GM21619 (cell line): ENCODE measurements around the gene LAMA5.

Experiments used
- ATAC-seq: cut with Tn5 transposase; IDR thresholded peaks from one replicate; pipeline ENCODE4 v1.9.1; 2021; ENCODE audit not compliant: unreplicated experiment

The LAMA5 gene, protein sequence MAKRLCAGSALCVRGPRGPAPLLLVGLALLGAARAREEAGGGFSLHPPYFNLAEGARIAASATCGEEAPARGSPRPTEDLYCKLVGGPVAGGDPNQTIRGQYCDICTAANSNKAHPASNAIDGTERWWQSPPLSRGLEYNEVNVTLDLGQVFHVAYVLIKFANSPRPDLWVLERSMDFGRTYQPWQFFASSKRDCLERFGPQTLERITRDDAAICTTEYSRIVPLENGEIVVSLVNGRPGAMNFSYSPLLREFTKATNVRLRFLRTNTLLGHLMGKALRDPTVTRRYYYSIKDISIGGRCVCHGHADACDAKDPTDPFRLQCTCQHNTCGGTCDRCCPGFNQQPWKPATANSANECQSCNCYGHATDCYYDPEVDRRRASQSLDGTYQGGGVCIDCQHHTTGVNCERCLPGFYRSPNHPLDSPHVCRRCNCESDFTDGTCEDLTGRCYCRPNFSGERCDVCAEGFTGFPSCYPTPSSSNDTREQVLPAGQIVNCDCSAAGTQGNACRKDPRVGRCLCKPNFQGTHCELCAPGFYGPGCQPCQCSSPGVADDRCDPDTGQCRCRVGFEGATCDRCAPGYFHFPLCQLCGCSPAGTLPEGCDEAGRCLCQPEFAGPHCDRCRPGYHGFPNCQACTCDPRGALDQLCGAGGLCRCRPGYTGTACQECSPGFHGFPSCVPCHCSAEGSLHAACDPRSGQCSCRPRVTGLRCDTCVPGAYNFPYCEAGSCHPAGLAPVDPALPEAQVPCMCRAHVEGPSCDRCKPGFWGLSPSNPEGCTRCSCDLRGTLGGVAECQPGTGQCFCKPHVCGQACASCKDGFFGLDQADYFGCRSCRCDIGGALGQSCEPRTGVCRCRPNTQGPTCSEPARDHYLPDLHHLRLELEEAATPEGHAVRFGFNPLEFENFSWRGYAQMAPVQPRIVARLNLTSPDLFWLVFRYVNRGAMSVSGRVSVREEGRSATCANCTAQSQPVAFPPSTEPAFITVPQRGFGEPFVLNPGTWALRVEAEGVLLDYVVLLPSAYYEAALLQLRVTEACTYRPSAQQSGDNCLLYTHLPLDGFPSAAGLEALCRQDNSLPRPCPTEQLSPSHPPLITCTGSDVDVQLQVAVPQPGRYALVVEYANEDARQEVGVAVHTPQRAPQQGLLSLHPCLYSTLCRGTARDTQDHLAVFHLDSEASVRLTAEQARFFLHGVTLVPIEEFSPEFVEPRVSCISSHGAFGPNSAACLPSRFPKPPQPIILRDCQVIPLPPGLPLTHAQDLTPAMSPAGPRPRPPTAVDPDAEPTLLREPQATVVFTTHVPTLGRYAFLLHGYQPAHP (N-terminal part only)

DNA sequence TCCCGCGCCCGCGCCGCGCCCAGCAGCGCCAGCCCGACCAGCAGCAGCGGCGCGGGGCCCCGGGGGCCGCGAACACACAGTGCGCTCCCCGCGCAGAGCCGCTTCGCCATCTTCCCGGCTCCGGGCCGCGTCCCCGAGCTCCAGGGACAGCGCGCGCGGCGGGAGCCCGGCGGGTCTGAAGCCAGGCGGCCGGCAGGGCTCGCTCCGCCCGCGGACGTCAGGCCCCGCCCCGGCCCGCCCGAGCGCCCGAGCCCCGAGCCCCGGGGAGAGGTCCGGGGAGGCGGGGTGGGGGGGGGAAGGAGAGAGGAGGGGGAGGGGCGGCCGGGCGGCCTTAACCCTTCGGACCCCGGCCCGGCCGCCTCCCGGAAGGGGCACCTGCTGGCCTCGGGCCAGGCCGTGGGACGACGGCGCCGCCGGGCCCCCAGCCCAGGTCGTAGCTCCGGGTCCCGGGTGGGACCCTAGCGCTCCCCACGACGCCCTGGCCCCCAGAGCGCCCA, at the start of gene LAMA5:
TSS of gene LAMA5 (minus strand) at position 177 of the 497 bp plus-strand sequence. CDS start at position 110, 67 bp downstream.
- no peak for ATAC-seq

DNA sequence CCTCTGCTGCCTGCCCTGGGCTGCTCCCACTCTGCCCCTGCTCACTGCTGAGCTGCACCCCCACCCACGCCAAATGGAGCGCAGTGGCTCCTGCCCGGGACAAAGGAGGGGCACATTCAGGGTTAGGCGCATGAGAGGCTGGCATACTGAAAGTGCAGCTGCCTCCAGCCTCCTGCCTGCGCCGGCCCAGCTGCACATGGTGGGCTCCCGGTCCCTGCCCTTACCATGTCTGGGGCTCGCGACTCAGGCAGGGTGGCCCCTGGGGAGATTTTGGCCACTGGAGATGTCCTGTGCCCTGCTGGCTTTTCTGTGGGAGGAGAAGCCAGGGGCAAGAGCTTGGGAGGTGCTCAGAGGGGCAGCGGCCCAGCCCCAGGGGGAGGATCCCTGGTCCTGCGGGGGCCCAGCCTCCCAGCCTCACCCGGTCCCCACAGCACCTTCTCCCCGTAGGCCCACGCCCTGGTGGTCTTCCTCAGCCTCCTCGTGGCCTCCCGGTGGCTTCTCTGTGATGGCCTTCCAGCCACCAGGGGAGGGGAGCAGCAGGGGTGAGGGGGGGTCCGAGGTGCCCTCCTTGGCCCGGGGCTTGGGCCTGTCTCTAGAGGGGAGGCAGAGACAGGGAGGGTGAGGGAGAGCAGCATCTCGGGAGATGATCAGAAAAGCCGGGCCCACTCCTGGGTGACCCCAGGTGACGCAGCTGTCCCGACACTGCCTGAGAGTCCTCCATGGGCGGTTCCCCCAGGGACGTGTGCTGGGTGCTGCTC, 48.4 kb upstream of the LAMA5 start:
- ATAC-seq, result no peak

DNA sequence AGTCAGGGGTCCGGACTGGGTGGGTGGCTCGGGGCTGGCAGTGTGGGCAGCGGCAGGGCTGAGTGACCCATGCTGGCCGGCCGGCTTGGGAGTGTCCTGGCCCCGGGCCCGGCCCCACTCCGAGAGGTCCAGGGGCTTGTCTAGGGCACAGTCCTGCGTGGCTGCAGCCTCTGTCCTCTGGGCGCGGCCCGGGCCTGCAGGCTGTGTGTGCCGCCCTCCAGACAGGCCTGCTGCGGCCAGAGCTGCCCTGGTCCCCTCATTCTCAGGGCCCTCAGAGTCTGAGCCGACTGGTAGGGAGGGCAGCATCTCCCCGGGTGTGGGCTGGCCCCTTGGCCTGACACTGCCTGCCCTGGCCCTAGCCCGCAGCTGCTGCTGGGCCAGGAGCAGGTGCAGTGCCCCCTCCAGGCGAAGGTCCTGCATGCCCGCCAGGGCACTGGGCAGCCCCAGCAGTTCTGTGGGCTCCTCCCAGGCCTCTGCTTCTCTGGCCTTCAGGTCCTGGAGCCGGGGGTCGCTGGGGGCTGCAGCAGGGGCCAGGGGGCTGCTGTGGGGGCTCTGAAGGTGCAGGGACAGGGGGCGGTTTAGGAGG, 46.9 kb upstream of the LAMA5 start:
- no peak for ATAC-seq

DNA sequence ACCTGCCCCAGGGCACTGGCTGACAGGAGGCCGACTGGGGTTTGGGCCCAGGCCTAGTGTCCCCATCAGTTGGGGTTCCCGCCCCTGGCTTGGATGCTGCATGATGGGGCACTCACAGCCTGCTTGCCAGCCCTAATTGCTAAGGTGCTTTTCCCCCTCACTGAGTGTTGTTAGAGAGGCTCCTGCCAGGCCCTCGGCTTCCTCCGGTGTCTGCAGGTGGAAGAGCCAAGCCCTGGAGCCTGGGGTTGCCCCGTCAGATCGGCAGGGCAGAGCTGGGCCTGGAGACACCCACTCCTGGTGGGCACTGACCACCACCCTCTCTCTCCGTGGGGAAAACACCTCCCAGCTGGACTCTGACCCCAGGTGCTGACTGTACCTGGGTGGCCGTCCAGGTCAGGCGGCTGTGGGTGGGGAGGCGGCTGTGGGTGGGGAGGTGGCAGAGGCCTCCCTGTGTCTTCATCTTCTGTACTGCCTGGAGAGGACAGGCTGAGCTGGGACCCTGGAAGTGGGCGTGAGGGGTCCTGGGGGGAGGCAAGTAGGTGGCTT, 46.0 kb upstream of the LAMA5 start:
- no peak for ATAC-seq

DNA sequence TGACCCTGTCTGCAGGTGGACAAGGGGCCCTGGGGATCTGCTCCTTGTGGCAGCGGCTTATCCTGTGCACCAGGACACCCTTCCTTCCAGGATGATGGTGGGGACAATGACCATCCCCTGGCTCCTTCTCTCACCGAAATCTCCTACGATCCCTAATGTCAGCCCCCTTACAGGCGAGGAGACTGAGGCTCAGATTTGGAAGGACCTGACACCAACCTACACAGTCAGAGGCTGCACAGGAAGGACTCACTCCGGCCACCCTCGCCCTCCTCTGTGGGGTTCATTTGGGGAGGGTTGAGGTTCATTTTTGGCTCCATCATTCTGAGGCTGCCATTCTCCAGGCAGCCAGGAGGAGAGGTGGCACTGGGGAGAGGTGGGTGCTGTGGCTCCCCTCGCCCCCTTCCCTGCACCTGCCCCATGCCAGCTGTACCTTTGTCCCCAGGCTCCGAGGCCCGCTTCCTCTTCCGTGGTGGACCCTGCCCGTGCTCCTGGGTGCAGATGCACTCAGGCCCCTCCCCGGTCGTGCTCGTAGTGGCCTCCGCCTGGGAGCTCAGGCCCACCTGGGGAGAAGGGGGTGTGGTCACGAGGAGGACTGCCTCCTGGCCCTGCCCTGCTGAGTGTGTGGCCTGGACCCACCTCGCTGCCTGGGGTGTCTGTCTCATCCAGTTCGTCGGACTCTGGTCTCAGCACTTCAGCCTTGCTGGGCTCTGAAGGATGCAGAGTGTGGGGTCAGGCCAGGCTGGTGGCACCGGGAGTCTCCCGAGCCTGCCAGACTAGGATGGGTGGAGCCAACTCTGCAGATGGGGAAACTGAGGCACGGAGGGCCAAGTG, 45.3 kb upstream of the LAMA5 start:
- no peak for ATAC-seq

DNA sequence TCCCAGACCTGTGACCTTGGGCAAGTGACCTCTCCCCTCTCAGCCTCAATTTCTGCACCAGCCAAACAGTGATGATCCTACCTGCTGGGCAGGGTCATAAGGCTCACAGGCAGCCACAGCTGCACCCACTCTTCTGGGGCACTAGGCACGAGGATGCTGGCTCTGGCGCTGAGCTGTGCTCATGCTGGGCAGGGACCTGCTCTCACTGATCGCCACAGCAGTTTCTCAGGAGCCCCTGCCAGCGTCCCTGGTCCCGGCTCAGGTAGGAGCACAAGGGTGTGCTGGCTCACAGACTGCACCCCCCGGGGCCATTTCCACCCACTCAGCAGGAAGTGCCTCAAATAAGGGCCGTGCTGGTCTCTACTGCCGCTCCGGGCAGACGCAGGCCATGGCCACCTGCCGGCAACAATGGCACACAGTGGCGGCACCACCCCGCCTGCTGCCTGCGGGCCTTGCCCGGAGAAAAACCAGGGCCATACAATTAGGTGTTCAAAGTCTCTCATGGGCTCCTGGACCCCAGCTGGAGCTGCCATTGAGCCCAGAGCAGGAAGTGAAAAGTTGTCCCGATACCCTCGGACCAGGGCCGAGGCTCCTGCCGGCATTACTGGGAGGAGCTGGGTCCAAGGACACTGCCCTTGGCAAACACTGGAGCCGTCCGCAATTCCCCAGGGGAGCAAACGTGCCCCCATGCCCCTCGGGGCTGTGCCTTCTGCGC, 44.5 kb upstream of the LAMA5 start:
- ATAC-seq, result no peak

DNA sequence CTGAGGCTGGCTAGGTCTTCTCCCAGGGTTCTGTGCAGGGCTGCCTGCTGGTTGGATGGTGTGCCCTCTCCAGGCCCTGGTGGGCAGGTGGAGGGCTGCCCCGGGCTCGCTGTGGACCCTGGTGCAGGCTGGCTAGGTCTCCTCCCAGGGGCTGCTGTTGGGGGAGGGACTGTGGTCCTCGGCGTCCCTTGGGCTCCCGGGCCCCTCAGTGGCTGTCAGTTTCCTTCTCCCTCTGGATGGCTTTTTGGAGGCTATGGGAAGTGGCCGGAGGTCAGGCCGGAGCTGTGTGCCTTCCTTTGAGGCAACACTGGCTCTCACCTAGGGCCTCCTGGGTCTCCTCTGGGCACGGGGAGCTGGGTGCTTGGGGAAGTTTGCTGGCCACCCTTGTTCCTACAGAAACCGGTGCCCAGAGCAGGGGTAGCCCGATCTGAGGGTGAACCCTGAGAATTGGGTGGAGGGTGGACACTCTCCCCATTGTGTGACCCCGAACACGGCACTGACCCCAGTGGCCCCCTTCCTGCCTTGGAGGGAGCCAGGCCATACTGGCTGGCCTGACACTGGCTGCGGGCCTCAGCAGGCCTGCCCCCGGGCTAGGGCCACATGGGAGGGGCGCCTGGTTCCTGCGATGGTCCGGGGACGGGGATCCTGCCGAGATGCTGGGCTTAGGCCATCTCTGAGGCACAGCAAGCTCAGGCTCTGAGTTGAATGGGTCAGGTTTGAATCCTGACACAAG, 43.8 kb upstream of the LAMA5 start:
- no peak for ATAC-seq

DNA sequence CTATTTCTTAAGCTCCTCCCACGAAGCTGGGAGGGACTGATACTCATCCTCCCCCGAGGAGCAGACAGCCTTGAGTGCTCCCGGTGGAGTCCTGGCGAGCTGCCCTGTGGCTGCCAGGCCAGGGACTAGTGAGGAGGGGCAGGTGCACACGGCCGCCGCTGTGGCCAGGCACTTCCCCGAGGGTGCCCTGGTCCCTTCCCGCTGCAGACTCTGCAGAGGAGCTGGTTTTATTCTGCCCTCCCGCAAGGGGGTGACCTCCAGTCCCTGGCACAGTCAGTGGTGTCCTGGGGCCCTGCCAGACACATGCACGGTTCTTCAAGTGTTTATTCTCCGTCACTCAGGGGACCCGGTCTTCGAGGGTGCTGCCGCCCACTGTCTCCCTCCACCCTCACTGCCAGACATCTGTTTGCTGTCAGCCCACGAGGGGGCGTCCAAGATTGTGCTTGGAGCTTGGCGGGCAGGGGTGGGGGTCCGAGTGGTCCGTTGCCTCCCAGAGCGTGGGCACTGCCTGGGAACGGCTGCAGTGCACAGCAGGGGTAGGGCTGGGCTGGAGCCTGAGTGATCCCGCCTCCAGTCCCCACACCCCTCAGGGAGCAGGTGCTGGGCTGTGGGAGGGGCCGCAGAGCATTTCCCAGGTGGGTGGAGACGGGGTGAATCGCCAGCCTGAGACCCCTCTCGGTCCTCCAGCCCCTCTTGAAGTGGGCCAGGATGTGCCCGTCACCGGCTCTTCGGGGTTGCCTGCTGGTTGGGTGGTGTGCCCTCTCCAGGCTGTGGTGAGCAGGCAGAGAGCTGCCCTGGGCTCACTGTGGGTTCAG, 43.0 kb upstream of the LAMA5 start:
- no peak for ATAC-seq

DNA sequence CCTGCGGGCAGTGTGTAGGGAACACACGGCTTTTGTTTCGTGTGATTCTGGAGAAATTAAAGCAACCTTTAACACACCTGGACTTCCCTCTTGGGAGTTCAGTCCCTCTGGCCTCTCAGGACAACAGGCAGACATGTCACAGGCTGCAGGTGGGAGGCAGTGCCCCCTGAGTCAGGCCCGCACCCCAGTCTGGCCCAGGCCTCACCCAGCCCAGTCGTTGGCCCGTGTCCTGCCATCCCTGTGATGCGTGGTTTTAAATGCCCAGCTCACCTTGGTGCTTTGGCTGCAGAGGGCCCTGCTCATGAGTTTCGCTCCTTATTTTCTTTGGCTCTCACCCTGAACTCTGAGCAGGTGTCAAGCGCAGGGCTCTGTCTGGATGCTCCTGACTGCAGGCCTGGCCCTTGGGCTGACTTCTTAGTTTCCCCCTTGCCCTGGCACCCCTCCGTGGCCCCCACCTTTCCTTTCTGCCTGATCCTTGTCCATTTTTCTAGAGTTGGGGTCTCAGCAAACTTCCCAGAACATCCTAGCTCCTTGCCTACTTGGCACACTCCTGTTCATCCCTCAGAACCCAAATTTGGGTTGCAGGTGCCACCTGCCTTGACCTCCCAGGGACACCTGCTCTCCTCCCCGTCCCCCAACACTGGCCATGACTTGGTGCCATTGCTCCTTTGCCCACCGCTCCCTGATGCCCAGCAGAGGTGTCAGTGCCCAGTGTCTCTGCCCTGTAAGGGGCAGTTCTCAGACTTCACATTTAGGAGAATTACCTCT, 42.2 kb upstream of the LAMA5 start:
- no peak for ATAC-seq

DNA sequence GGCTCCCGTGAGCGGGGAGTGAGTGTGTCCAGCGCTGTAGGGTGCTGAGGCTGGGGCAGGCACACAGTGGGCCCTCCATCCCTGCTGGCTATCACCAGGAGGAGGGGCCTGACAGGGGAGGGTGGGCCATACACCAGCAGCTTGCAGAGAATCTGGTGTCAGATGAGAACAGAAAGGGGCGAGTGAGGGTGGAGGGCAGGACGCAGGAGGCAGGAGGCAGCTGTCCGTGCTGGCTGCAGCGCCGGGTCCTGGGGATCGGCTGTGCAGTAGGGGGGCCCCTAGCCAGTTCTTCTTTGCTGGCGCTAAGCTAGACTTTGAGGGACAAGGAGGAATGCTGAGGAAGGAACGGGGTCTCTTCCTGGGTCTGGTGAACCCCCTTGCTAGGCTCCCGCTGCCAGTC, 41.5 kb upstream of the LAMA5 start:
- ATAC-seq, result no peak

DNA sequence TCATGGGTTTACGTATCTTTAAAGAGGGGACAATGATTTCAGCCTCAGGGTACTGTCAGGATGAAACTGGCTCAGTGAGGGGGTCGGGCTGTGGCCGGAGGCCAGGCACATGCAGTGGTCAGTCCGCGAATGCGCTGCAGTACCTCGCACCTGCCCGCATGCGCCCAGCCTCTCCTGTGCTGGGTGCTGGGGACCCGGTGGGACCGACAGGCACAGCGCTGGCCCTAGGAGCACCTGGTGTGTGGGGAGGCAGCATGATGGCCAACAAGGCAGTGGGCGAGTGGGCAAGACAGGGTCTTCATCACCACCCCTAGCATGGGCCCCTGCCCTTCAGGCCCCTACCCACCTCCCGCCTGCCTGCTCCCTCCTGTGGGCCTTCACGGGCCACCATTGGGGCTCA, 40.9 kb upstream of the LAMA5 start:
- ATAC-seq, result no peak

DNA sequence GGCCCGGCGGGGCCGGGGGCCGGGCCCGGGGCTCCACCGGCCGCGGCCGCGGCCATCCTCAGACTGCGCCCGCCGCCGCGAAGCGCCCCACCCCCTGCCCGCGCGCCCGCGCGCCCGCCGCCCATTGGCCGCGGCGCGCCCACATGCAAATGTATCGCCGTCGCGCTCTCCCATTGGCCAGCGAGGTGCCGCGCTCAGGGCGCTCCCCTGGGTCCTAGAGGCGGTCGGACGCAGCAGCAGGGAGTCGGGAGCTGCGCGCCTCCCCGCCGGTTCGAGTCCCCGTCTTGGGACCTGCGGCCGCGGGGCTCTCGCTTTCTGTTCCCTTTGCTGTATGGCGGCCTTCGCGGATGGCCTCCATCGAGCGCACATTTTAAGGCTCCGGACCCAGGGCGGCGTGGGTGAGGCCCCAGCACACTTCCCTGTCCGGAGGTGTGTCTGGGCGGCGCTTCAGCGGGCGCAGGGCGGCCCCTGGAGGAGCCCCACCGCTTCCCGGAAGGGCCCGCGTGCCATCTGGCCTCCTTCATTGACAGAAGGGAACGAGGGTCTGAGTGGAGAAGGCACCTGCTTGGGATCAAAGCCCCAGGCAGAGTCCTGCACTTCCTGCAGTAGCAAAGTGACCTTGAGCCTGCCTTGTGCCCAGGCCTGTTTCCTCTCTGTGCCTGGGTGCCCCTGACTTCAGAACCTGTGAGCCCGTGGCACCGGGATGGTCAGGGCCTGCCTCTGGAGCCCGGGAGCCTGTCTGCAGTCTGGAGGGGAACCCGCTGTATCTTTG, 40.3 kb upstream of the LAMA5 start, which contains the start of gene CABLES2:
TSS of gene CABLES2 (minus strand) at position 65 of the 772 bp plus-strand sequence. CDS start at position 56, 9 bp downstream.
- peak; percentile 84 for ATAC-seq

DNA sequence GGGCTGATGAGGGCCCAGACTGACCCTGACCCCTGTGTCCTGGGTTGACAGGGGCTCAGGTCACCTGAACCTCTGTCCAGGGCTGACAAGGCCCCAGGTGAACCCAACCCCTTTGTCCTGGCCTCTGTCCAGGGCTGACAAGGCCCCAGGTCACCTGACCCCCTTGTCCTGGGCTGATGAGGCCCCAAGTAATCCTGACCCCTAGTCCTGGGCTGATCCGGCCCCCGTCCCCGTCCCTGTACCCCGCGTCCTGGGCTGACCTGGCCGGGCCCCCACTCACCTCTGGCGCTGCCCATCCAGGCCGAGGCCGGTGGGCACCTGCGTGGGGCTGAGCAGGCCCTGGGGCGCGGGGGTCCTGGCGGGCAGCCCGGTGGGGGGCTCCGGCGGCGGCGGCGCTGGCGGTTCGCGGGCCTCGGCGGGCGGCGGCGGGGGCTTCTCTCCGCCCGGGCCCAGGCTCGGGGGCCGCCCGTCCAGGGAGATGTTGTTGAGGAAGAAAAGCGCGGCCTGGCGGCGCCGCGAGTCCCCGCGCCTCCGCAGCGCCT, 39.6 kb upstream of the LAMA5 start:
- ATAC-seq, result peak; percentile 5

DNA sequence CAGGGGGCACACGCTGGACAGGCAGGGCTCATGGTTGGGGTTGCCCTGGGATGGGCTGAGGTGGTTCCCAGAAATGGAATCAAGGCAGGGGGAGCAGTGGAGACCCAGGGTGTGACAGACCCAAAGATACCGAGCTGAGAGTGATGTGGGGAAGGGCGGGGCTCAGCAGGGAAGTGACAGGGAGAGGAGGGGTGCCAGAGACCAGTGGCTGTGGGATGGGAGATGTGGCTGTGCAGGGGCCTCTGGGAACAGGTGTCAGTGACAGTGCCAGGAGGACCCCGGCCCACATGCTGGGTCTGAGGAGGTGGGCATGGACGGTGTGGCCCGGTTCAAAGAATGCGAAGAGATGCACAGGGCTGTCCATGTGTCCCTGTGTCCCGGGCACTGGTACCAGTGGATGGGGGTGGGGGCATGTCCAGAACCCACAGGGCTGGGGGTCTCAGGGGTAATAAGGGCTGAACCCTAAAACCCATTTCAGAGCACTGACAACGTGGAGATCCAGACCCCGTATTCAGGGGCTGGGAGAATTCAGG, 38.9 kb upstream of the LAMA5 start:
- ATAC-seq, result no peak
